CD4-positive, alpha-beta T cell treated with Interleukin-15 for 1 hour (primary cell): ENCODE results near the gene GPC5.
"Not testable (repeated sequence)": the region's sequence is repeated elsewhere in the genome, so short reads cannot be mapped to it uniquely, and the experiment has no call there.

ENCODE experiments used
- DNase-seq: peaks from one replicate; pipeline ENCODE4 v3.0.0-alpha.2; 2020

GPC5 gene

DNA sequence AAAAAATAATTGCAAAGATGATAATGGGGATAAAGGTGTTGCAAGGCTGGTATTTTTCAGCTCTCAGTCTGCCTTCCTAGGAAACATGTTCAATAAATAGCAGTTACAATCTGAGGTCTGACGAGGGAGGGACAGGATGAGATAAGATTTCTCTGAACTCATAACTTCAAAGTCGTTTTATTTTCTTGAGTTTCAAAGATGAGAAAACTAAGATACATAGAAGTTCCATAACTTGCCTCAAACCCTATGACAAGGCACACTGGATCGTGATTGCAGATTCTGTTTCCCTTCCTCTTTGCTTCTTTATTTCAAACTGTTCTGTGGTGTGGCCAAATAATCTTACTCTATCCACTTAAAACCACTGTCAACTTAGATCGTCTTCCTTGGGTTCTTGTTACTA is 327.2 kb downstream of the GPC5 start:
- DNase-seq: no peak

DNA sequence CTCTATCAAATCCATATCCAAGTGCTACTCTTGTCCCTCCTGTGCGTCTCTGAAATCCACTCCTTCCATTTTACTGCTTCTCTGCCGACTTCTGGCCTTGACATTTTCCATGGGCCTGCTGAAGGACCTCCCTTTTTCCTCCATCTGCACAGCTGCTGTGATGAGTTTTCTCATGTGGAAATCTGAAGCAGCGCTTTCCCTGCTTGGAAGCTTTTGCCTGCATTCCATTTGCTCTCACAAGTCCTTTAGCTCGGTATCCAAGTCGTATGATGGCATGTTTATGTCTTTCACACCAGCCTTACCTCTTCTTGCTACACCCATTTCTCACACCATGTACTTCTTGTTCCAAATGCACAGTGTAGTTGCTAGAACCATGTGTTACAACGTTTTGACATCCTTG is 328.2 kb downstream of the GPC5 start:
- DNase-seq: no peak

DNA sequence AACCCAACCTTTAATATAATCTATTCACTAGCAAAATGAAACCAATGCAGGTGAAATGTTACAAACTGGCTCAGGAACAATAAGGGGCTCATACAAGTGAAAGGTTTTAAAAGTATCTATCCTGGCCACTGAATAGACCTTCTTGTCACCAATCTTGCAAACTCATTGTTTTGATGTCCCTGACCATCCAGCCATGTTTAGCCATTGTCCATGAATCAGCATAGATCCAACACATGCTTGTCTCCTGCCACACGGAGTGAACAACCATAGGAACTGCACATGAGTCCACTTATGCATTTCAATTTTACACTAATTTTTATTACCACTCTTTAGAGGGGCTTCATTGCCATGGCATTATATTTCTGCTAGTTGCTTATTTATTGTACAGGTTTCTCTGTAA is 331.4 kb downstream of the GPC5 start:
- DNase-seq: no peak

DNA sequence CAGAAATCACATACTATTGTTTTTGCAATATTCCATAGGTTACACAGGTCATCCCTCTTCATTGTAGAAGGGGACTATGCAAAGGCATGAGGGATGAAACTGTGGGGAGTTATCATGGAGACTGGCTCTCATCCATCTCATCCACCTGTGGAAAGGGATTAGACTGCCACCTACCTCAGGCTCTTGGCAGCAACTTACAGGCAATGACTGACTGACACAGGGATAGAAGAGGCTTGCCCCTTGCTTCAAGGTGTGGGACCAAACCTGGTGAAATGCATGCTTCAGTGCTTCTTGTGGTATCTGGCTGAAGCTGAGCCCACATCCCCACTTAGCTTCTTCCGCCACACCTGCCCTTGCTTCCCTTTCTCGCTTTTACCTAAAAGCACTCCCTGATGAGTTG is 341.3 kb downstream of the GPC5 start:
- DNase-seq: no peak

DNA sequence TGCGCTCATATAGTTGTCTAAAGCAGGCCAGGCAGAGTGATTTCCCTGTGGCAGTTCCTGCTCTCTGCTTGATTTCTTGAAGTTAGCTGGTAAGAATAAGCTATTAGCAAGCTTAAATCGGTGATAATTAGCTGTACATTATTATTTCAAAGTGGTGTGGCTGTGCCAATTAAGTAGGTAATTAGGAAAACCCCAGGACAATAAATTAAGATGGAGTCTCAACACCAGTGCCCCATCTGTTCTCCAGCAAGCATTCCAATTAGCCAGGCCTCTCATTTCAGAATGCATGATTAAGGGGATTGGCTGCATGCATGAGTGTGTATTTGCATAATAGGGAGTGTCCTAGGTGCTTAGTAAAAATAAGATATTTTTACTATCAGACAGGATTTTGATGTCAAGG is 342.3 kb downstream of the GPC5 start:
- no peak for DNase-seq

DNA sequence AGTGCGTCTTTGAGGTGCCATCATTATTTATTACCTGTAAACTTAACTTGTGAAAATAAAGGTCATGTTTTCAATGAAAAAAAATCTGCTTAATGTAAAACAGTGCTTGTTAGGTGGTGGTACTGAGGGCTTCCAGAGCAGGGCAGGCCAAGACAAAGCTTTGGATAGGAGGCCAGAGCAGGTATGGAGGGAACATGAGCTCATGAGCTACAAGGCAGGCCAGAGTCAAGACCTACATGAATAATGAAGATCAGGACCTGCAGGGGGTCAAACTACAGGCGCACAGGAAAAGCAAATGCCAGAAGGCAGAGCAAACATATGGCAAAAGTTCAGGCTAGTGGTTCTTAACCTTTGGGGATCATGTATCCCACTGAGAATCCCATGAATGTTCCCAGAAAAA is 343.5 kb downstream of the GPC5 start:
- DNase-seq: no peak

DNA sequence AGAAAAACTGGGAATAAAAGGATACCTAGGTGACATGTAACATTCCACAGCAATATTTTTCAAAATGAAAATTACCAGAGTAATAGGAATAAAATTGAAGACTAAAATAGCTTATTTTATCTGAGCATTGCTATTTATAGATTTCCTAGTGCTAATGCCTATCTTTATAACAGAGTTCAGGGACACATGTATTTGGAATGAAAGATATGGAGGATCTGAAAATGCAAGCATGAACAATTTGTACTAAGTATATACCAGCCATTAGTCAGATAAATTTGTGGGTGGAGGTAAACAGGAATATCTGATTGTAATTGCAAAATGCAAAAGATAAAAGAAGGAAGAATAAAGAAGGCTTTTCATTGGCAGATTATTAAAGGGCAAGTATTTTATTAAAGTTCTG is 345.9 kb downstream of the GPC5 start:
- DNase-seq: no peak

DNA sequence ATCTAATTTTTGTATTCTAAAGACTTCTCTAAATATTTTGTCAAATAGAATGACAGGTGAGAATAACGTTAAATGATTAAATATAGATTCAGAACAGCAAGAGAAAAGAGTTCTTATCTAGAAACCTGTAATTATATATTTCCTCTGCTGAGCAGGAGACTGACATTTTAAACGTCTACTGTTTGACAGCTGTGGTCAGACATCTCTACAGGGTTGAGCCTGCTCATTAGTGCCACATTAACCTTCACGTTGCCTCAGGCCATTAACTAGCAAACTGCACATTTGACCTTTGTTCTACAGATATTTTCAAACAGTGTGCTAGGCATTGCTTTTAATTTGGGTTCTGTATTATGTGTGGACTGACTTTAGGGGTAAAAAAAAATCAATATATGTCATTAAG is 347.5 kb downstream of the GPC5 start:
- no peak for DNase-seq

DNA sequence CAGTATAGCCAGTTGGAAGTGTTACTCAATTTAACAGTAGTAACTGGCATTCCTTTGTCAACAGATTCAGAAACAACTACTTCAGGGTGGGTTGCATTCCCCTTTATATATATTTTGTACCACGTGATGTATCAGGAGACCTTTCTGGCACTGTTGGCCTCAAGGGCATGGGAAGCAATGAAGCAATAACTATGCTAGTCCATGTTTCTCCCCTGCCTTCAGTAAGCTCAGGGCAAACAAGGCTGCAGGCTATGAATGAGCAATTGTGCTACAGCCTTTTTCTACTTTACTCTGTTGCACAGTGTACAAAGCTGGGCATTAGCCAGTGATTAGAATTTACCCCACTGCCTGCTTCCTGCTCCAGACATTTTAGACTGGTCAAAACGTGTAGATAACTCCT is 348.8 kb downstream of the GPC5 start:
- DNase-seq: no peak

DNA sequence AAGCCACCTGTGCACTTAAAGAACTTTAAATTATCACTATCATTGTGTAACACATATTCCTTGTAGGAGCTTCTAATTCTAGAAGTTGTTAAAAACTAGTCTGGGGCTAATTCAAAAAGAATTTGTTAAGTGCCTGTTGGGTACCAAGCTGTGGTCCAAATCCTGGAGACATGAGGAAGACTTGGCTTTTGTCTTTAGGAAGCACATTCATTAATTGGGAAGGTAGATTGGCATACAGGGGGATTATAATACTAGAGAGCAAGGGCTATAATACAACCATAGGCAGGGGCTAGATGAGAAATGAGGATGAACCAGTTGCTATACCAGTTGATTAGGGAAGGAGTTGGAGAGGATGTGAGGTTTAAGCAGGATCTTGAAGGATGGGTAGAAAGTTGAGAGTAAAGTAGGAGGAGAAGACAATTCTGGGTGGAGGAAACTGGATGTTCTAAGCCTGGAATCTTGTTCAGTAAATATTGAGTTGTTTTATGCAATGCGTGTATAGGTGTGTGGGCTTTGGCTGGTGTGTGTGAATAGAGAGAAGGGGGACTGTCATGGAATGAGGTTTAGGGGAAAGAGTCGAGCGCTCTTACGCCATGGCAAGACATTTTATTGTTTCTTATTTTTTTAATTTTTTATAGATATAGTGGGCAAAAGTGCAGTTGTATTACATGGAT is 350.1 kb downstream of the GPC5 start:
- no peak for DNase-seq

DNA sequence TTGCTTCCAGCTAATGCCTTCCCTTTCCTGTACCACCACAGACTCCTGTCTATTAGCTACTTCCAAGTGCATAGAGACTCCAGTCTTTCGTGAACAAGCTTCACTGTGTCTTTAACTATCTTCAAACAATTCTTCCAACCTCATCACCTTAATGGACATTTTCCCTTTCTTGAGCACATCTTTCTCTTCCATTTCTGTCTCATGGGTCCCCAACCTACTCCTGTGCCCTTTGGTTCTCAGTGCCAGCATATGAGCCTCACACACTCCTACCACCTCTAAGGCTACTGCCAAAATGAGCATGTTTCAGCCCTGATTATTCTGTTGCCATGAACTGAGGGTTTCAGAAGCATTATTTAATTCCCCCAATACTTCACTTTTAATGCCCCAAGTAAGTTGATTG is 360.3 kb downstream of the GPC5 start:
- DNase-seq: no peak

DNA sequence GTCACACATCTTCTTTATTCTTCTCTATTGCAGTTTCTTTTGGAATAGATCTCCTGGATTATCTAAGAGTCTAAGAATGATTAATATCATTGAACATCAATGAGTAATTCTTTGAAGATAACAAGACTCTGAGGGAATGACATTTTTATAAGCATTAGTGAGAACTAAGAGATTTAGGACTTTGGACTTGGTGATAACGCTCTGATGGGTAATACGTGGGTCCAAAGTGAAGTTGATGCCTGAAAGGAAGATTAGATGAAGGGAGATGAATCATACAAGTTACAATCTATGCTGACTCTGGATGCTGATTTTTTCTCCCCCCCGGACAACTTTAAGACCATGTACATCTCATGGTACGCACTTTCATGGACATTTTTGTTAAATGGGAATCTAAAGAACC is 364.5 kb downstream of the GPC5 start:
- no peak for DNase-seq

DNA sequence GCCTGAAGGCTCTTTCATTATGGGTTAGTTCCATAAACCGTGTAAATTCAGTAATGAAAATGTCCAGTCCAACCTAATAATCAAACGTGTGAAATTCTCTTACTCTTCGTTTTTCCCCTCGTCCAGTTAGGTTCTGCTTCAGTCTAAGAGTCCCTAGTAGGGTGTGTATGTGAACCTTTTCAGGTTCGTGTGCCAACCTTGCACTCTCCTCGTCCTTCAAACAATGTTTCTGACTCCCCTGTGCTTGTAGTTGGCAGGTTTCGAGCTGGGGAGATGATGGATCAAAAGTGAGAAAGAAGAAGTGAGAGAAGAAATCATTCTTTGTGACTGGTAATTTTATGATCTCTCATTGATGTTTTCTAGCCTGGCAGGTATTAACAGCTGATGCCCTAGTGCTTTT is 366.1 kb downstream of the GPC5 start:
- DNase-seq: no peak

DNA sequence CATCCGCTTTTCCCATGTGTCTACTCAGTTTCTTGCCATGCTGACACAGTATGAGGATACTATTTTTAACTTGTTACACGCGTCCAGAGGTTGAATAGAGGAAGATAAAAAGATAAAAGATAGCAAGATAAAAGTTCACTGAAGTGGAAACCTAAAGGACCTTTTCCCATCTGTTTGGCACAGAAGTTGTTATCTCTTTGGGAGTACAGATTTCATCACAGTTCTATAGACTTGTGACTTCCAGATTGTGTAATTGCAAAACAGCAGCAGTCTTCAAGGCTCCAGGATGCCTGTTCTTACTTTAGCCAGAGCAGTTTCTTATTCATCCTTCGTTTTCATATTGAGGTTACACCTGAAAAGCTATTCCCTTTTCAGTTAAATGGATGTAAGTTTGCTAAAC is 369.2 kb downstream of the GPC5 start:
- DNase-seq: no peak

DNA sequence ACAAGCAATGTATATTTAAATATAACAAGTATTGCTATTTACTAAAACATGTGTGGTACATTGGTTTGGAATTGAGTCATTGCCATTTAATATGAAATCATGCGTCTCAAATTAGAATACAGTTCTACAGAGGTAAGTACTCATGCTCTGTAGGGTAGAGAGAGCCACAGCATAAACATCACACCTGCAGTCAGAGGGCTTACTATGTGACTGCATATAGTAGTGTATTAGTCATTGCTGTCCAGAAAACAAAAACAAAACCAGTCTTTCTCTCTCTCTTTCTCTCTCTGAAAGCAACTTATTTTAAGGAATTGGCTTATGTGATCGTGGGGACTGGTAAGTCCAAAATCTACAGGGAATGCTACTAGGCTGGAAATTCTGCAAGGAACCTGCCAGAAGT is 370.3 kb downstream of the GPC5 start:
- DNase-seq: no peak

DNA sequence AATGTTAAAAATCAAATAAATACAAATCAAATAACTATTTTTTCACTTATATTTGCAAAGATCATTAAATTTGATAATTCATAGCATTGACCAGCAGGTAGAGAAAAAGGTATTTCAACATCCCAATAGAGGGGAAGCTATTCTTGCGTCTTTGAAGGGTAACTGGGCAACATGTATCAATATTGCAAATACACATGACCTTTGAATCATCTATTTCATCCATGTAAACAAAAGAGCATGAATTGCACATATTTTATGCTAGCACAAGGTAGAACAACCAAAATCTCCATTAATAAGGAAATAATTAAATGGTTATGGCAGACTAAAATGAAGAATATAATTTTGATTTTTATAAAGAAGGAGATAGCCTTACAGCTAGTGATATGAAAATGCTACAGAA is 372.8 kb downstream of the GPC5 start:
- DNase-seq: no peak

DNA sequence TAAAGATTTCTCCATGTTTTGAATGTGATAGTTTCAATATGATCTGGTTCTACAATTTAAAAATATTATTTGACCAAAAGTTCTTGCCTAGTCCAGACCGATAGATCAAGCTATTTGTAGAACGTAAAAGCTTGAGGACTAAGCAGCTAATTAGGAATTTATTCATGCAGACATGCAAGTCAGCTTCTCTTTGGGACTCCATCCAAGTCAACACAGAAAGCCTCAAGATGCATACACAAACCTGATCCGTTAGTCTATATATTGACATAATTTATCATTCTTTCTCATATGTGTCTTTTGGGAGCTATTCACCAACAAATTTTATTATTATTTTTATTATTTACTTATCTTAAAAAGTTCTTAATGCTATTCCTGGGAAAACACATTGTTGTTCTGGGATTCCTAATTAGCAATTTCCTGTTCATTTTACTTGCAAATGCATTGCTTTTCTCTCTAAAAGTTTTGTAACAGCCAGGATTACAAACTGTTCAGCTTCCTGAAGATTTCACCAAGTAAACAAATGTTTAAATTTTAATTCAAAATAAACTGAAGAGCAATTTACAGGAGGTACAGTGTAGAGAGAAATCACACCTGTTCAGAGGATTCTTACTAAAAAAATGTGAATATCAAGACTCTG is 375.3 kb downstream of the GPC5 start:
- no peak for DNase-seq

DNA sequence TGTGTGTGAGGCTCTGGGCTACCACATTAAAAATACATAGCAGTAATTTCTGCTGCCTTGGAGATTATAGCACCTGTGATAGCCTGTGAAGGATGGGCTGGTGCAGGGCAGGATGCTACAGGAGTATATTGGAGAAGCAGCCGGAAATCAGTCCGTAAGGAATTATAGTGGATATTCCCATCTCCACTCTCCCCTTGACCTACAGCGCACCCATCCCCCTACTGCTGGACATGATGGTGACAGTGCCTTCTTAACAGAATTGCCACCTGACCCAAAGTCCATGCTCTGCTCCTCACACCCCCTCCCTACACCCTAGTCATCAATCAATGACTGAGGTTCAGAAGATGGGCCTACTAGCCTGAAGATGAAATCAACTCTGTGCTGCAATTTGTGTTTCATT is 376.0 kb downstream of the GPC5 start:
- DNase-seq: no peak

DNA sequence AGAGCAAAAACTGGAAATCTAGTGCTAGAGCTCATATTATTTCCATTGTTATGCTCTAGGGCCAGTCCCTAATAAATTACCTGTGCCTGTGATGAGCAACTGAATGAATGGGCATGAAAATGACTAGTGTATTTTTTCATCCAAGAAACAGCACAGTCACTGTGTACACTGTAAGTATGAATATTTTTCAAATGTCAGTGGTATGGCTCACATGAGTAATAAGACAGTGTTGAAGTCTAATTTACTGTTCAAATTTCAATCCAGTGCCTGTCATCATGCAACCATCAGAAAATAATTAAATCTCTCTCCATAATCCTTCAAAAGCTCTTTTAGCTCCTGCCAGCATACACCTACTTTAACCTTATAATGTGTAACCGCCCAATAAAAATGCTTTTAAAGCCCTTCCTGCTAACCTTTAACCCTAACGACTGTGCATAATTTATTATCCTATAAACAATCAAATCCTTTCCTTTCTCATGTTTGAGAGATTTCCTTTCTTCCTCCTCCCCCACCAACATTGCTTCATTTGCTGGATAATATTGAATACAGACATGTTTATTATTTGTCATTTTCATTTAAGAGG is 378.3 kb downstream of the GPC5 start:
- DNase-seq: no peak

DNA sequence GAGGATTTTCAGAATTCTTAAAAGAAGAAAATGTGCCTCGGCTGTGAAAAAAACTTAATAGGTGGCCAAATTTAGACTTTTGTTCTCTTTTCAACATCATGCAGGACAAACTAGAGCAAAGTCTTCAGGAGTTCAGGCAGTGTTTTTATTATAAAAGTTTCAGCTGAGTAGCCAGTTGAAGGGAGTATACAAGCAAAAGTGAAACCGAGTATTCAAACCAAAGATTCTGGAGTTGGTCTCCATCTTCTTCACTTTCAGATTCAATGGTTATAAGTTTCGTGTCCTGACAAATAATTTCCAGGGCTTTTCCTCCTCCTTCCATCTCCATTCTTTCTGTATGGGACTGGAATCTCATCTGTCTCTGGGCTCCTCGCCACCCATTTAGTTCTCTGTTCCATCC is 379.7 kb downstream of the GPC5 start:
- DNase-seq: no peak

DNA sequence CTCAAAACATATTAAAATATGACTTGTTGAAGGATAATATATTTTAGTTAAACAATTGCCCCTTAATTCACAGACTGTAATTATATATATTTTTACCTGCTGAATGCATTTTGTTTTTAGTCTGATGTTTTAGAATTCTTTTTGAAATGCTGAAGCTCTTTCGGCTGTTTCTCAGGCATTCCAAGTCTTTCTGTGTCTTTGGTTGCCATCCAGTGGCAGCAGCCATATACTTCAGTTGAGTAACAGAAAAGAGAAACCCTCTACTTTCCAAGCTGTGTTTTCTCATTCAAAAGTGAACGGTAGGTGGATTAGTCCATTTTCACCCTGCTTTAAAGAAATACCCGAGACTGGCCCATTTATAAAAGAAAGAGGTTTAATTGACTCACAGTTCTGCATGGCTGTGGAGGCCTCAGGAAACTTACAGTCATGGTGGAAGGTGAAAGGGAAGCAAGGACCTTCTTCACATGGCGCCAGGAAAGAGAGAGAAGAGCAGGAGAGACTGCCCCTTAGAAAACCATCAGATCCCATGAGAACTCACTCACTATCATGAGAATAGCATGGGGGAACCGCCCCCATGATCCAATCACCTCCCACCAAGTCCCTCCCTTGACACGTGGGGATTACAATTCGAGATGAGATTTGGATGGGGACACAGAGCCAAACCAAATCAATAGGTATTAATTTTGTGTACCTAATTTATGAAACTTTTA is 383.7 kb downstream of the GPC5 start:
- not testable (repeated sequence) for DNase-seq

DNA sequence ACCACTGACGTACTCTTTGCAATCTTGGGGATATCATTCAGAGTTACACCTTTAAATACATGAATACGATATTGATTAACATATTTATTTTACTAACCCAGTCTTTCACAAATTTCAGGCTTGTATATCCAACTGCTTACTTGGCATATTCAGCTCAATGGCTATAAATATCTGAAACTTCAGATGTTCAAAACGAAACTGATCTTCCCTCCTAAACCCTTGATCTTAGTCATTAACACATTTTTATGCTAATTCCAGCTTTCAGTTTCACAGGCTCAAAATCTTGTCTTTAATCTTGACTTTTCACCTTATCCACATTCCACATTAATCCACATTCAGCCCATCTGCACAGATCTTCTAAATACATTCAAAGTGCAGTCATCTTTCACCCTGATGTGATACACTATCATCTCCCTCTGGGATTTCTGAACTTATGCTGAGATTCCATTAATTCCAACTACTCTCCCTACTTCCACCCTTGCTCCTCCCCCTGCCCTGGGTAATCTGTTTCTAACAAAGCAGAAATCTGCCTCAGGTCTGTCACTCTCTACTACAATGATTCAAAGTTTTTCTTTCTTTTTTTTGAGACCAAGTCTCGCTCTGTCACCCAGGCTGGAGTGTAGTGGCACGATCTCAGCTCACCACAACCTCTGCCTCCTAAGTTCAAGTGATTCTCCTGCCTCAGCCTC is 387.2 kb downstream of the GPC5 start:
- no peak for DNase-seq

DNA sequence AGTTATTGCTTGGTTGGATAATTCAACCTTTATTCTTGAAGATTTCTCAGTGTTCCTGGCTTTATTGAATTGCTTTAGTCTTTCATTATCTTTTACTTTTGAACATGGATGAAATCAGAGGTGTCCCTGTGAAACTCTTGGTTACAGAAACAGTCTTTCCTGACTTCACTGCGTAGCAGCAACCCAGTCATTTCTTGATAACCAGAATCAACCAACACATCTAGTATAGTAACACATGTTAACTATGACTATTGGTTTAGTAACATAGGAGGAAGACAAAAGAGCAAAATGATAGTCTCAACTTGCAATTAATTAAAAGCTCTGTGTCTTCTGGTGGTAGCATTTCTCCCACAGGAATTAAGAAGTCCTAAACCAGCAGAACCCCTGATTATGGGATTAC is 393.6 kb downstream of the GPC5 start:
- no peak for DNase-seq

DNA sequence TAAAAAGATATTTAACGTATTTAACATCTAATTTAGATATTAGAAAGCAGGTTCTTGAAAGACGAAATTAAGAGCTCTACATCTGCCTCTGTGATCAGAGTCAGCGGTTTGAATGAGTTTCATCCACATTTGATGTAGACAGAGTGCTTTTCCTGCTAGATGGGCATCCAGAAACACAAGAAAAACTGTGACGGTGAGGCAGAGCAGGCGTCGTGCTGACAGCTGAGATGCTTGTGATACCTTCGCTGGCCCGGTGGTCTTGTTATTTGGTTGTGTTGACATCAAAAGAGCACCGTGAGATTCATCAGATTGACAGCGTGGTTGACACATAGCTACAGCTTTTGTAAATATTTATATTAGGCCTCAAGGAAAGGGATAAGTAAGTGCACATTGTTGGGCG is 399.1 kb downstream of the GPC5 start:
- DNase-seq: no peak
